ENCODE data around the gene DDX42. TPM values are rescaled to one million over a fixed set of nuclear protein-coding genes. Genes with fewer than 3 reads are reported as not detected.

Gene DDX42
- total RNA-seq, 2 experiments from 2014 or later = 122 to 153 TPM

- Mint-ChIP-seq H3K27me3 (no peaks in the 10 kb centered on the region), H3K36me3 (ENCODE audit: low read depth) (peaks cover 80% of the 10 kb centered on the region), H3K4me3 (no peak overlapping the region), H3K9me3 (no peaks in the 10 kb centered on the region), H3K27ac (no peak overlapping the region), H3K4me1 (peaks cover 8% of the 10 kb centered on the region)
- DNase-seq = no peak
- POLR2A ChIA-PET = no interaction called here
- CTCF ChIA-PET = interaction anchor here (0.6 to 1.4 kb wide), 3 partner anchors 13 to 30 kb away, joined by 3 to 4 read pairs (median 3); no protein-coding TSS in a partner anchor
Observed at GRCh38 chr17:63816669-63817068, 42.7 kb downstream of the DDX42 start.

- Mint-ChIP-seq H3K4me1 (peaks cover 12% of the 10 kb centered on the region), H3K4me3 (no peak overlapping the region), H3K9me3 (no peaks in the 10 kb centered on the region), H3K27me3 (no peaks in the 10 kb centered on the region), H3K27ac (no peak overlapping the region), H3K36me3 (ENCODE audit: low read depth) (peaks cover 81% of the 10 kb centered on the region)
- ChIA-PET POLR2A (no interaction called here), CTCF (interaction anchor here (1.5 kb wide), 1 partner anchor 11 kb away, joined by 8 read pairs; no protein-coding TSS in a partner anchor)
- DNase-seq = no peak
Observed at GRCh38 chr17:63817736-63818385, 43.9 kb downstream of the DDX42 start.

GRCh38 chr17:63819131-63819530 lies 45.2 kb downstream of the DDX42 start:
- peaks cover 79% of the 10 kb centered on the region for H3K36me3 Mint-ChIP-seq (ENCODE audit: low read depth)
- no peak overlapping the region for H3K27ac Mint-ChIP-seq
- H3K9me3 Mint-ChIP-seq = no peaks in the 10 kb centered on the region
- ChIA-PET POLR2A (no interaction called here), CTCF (interaction anchor here (1.2 to 1.5 kb wide), 2 partner anchors 9 to 40 kb away, joined by 3 to 8 read pairs; no protein-coding TSS in a partner anchor)
- H3K4me3 Mint-ChIP-seq = no peak overlapping the region
- no peaks in the 10 kb centered on the region for H3K27me3 Mint-ChIP-seq
- peaks cover 19% of the 10 kb centered on the region for H3K4me1 Mint-ChIP-seq
- no peak for DNase-seq

DNA sequence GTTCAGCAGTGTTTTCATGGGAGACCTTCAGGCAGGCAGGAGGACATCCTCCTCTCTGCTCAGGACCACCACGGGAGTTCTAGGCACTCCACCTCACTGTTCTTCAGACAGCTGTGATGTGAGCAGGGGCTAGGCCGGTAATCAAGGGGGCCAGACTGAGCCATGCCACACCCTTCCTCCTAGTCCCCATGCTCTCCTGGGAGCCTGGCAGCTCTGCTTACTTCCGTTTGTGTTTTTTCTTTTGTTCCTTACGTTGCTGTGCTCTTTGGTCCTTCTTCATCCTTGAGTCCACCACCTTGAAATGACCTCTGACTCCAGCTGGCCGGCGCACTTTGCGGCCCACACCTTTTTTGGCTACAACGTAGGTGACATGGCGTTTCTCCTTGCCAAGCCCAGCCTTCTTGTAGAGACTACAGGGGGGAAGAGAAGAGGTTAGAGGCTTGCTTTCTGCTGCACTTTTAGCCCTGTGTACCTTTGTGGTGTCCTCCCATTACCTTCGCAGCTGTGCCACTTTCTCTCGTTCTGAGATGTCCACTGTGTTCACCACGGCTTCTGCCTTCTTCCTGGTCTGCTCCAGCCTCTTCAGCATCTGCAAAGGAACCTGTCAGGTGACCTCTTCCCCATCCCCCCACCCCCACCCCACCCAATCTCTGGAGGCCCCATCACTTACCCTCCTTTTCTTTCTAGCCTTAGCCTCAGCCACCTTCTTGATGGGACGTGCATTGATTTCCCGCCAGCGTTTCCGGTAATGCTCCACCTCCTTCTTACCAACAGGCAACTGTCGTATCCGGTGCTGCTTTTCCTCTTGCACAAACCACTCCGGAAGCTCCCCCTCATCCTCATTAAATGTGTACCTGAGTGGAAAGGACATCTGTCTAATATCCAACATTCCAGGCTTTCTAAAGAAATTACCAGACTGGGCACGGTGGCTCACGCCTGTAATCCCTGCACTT lies 45.9 kb downstream of the DDX42 start:
- Mint-ChIP-seq H3K9me3 (no peaks in the 10 kb centered on the region), H3K27ac (peak overlapping the region; percentile 69), H3K4me1 (peaks cover 25% of the 10 kb centered on the region), H3K4me3 (peak overlapping the region; percentile 43), H3K36me3 (ENCODE audit: low read depth) (peaks cover 79% of the 10 kb centered on the region), H3K27me3 (no peaks in the 10 kb centered on the region)
- no peak for DNase-seq
- CTCF ChIA-PET = interaction anchor here (0.7 to 1.5 kb wide), 4 partner anchors 9 to 41 kb away, joined by 3 to 8 read pairs (median 3); no protein-coding TSS in a partner anchor
- POLR2A ChIA-PET = no interaction called here

GRCh38 chr17:63820963-63821561 lies 47.1 kb downstream of the DDX42 start:
- peaks cover 80% of the 10 kb centered on the region for H3K36me3 Mint-ChIP-seq (ENCODE audit: low read depth)
- peak overlapping the region; percentile 58 for H3K27ac Mint-ChIP-seq
- no peak overlapping the region for H3K4me3 Mint-ChIP-seq
- peaks cover 37% of the 10 kb centered on the region for H3K4me1 Mint-ChIP-seq
- no peaks in the 10 kb centered on the region for H3K9me3 Mint-ChIP-seq
- ChIA-PET POLR2A (no interaction called here), CTCF (interaction anchor here (0.6 to 2.0 kb wide), 4 partner anchors 11 to 40 kb away, joined by 3 to 4 read pairs (median 3); no protein-coding TSS in a partner anchor)
- DNase-seq = no peak
- no peaks in the 10 kb centered on the region for H3K27me3 Mint-ChIP-seq

- H3K27ac Mint-ChIP-seq = peak overlapping the region; percentile 70
- POLR2A ChIA-PET = no interaction called here
- peaks cover 78% of the 10 kb centered on the region for H3K36me3 Mint-ChIP-seq (ENCODE audit: low read depth)
Observed at GRCh38 chr17:63821804-63822203, 47.8 kb downstream of the DDX42 start.

DNA sequence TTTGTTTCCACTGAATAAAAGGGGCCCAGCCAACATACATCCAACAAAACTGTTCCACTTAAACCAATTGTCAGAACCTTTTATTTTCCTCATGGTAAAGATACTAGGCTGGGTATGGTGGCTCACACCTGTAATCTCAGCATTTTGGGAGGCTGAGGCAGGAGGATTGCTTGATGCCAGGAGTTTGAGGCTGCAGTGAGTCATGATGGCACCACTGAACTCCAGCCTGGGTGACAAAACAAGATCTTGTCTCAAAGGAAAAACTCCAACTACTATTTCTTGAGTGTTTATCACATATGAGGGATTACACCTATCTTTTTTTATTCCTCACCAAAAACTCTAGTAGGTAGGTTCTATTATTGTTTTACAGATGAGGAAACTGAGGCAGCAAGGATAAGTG lies 48.6 kb downstream of the DDX42 start:
- DNase-seq = no peak
- Mint-ChIP-seq H3K27ac (no peak overlapping the region), H3K9me3 (no peaks in the 10 kb centered on the region), H3K4me1 (peaks cover 41% of the 10 kb centered on the region), H3K4me3 (no peak overlapping the region), H3K27me3 (no peaks in the 10 kb centered on the region), H3K36me3 (ENCODE audit: low read depth) (peaks cover 74% of the 10 kb centered on the region)
- POLR2A ChIA-PET = no interaction called here
- CTCF ChIA-PET = interaction anchor here (1.4 to 2.7 kb wide), 3 partner anchors 12 to 24 kb away, joined by 4 to 12 read pairs (median 4); no protein-coding TSS in a partner anchor

More at GRCh38 chr17:63821804-63822203, 47.8 kb downstream of the DDX42 start:
- CTCF ChIA-PET = interaction anchor here (0.7 to 2.0 kb wide), 4 partner anchors 12 to 41 kb away, joined by 3 to 4 read pairs (median 4); no protein-coding TSS in a partner anchor
- DNase-seq = no peak
- no peak overlapping the region for H3K4me3 Mint-ChIP-seq
- no peaks in the 10 kb centered on the region for H3K9me3 Mint-ChIP-seq
- peaks cover 41% of the 10 kb centered on the region for H3K4me1 Mint-ChIP-seq
- no peaks in the 10 kb centered on the region for H3K27me3 Mint-ChIP-seq

- H3K36me3 Mint-ChIP-seq (ENCODE audit: low read depth) = peaks cover 67% of the 10 kb centered on the region
- no peak overlapping the region for H3K27ac Mint-ChIP-seq
- H3K9me3 Mint-ChIP-seq = no peaks in the 10 kb centered on the region
- ChIA-PET CTCF (interaction anchor here (0.6 to 2.7 kb wide), 4 partner anchors 11 to 724 kb away, joined by 3 to 12 read pairs (median 5); no protein-coding TSS in a partner anchor), POLR2A (no interaction called here)
- no peak for DNase-seq
- no peak overlapping the region for H3K4me3 Mint-ChIP-seq
- H3K4me1 Mint-ChIP-seq = peaks cover 50% of the 10 kb centered on the region
- H3K27me3 Mint-ChIP-seq = no peaks in the 10 kb centered on the region
Observed at GRCh38 chr17:63823659-63824331, 49.8 kb downstream of the DDX42 start.

GRCh38 chr17:63824362-63824761 lies 50.4 kb downstream of the DDX42 start:
- H3K27me3 Mint-ChIP-seq = no peaks in the 10 kb centered on the region
- no peak overlapping the region for H3K27ac Mint-ChIP-seq
- CTCF ChIA-PET = interaction anchor here (1.2 to 2.7 kb wide), 4 partner anchors 10 to 25 kb away, joined by 3 to 12 read pairs (median 5); no protein-coding TSS in a partner anchor
- H3K9me3 Mint-ChIP-seq = no peaks in the 10 kb centered on the region
- H3K4me1 Mint-ChIP-seq = peaks cover 52% of the 10 kb centered on the region
- H3K4me3 Mint-ChIP-seq = no peak overlapping the region
- POLR2A ChIA-PET = no interaction called here
- peaks cover 68% of the 10 kb centered on the region for H3K36me3 Mint-ChIP-seq (ENCODE audit: low read depth)
- no peak for DNase-seq

GRCh38 chr17:63826468-63827001 lies 52.6 kb downstream of the DDX42 start:
- Mint-ChIP-seq H3K4me1 (peaks cover 70% of the 10 kb centered on the region), H3K27me3 (no peaks in the 10 kb centered on the region), H3K27ac (peak overlapping the region; percentile 98), H3K36me3 (ENCODE audit: low read depth) (peaks cover 73% of the 10 kb centered on the region), H3K9me3 (no peaks in the 10 kb centered on the region), H3K4me3 (peak overlapping the region; percentile 95)
- ChIA-PET POLR2A (interaction anchor here (0.6 to 1.4 kb wide), 5 partner anchors 12 to 205 kb away, joined by 3 to 4 read pairs (median 4); no protein-coding TSS in a partner anchor), CTCF (interaction anchor here (1.0 to 2.5 kb wide), 7 partner anchors 12 to 277 kb away, joined by 3 to 7 read pairs (median 4); partner anchors contain the start of gene SMARCD2)
- DNase-seq = no peak

GRCh38 chr17:63827002-63827800 lies 53.2 kb downstream of the DDX42 start, which contains the start of the genes FTSJ3 and PSMC5:
FTSJ3 (minus strand) TSS chr17:63827663; CDS start chr17:63826902, 761 bp downstream.
PSMC5 (plus strand) TSS chr17:63827431; CDS start chr17:63827491, 60 bp downstream.
- peak within 1 kb of the TSS; percentile 98 for H3K27ac Mint-ChIP-seq
- peak within 1 kb of the TSS; percentile 95 for H3K4me3 Mint-ChIP-seq

More at GRCh38 chr17:63827002-63827800, 53.2 kb downstream of the DDX42 start, which contains the start of the genes FTSJ3 and PSMC5:
- H3K27me3 Mint-ChIP-seq = no peaks in the 10 kb centered on the region
- ChIA-PET CTCF (interaction anchor here (0.6 to 2.5 kb wide), 8 partner anchors 11 to 278 kb away, joined by 3 to 7 read pairs (median 3); partner anchors contain the start of gene CCDC47), POLR2A (interaction anchor here (0.8 to 1.4 kb wide), 3 partner anchors 12 to 23 kb away, joined by 3 to 4 read pairs (median 4); no protein-coding TSS in a partner anchor)
- H3K9me3 Mint-ChIP-seq = no peaks in the 10 kb centered on the region
- H3K36me3 Mint-ChIP-seq (ENCODE audit: low read depth) = peaks cover 73% of the 10 kb centered on the region
- DNase-seq = peak; percentile 97
- peaks cover 72% of the 10 kb centered on the region for H3K4me1 Mint-ChIP-seq
